Activated T-helper 1 cell treated with anti-CD3 and anti-CD28 coated beads, Interleukin-12 subunit alpha, Interleukin-12 subunit beta, Interleukin-2, Interleukin-4 antibody, amounts not matched to agents 30 ng/mL and 10 ng/mL and 1 ng/mL, durations not matched to agents 14 hours and 24 hours and 36 hours (primary cell): ENCODE data around the gene EPHB1. TPM values are rescaled to one million over a fixed set of nuclear protein-coding genes. Genes with fewer than 3 reads are reported as not detected.

ENCODE experiments used
- DNase-seq: peaks from one replicate; pipeline ENCODE4 v3.0.0; 2021; ENCODE audit warnings: low spot score
- H3K27ac Mint-ChIP-seq: one replicate; pipeline ENCODE4 v1.8.0; 2021; ENCODE audit warnings: mild to moderate bottlenecking, mixed read lengths
- H3K27me3 Mint-ChIP-seq: one replicate; pipeline ENCODE4 v1.8.0; 2022; ENCODE audit warnings: mild to moderate bottlenecking, moderate library complexity, mixed read lengths; ENCODE audit not compliant: insufficient read depth
- H3K36me3 Mint-ChIP-seq: one replicate; pipeline ENCODE4 v1.8.0; 2021; ENCODE audit warnings: low read depth, mixed read lengths
- H3K4me1 Mint-ChIP-seq: one replicate; pipeline ENCODE4 v1.8.0; 2021; ENCODE audit warnings: low read depth, mixed read lengths
- H3K4me3 Mint-ChIP-seq: one replicate; pipeline ENCODE4 v1.8.0; 2021; ENCODE audit warnings: mild to moderate bottlenecking, moderate library complexity, mixed read lengths
- H3K9me3 Mint-ChIP-seq: one replicate; pipeline ENCODE4 v1.8.0; 2021; ENCODE audit warnings: mixed read lengths
- intact Hi-C: fragments of 100-400 bp; cut with micrococcal nuclease; formaldehyde crosslinking; loops from one replicate; pipeline ENCODE4 v1.15.1; 2024
- total RNA-seq: library from RNA; stranded (reverse); gene quantifications from 2 replicates; pipeline ENCODE4 v1.2.3, GENCODE V29; 2022

EPHB1 gene
- total RNA-seq, 1 donor from 2014 or later = 5.2 TPM

DNA sequence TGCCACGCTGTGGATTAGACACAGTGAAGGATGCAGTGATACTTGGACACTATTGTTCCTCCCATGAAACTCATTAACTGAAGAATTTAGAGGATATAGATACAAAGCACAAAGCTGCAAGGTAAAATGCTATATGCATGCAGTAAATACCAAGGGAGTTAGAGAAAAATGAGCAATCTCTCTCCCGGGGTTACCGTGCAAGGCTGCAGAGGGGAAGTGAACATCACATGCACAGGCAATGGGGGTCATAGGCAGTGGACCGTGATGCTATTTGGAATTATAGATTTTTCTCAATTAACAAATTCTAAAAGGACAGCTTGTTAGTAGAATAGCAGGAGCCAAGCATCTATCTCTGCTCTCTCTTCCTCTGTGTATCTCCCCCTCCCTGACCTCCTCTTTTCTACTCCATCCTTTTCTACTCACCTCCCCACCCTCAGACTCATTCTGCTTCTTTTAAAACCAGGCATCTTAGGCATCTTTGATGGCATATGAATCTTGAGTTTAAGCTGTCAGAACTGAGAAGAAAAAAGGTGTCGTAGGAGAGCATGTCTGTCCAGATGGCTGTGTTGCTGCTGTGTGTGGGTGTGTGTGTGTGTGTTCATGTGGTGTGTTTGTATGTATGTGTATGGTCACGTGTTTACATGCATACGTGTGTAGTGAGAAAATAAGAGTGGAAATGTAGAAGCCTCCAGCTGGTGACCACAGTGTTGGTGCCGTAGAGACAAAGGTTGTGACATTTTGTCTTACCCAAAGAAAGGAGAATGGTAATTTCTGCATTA is 339.0 kb downstream of the EPHB1 start:
- no peak for DNase-seq

DNA sequence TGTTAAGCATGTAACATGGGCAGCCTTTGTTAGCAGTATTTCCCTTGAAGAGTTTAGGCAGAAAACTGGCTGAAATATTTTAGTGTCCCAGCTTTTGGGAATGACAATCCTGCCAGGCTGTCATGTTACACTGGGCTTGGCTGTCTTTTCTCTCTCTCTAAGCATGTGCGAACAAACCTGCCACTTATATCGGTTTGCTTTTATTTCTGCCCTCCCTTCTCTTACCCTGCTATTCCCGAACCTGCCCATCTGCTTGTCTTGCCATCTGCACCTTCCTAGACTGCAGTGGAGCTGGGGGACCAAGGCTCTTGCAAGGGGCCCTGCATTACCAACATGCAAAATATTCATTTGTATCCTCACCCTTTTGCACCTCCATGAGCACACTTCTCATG is 339.6 kb downstream of the EPHB1 start:
- DNase-seq = no peak
- Mint-ChIP-seq H3K27me3 (no peaks in the 10 kb centered on the region), H3K4me3 (no peak overlapping the region), H3K4me1 (peaks cover 19% of the 10 kb centered on the region), H3K9me3 (no peaks in the 10 kb centered on the region), H3K36me3 (no peaks in the 10 kb centered on the region), H3K27ac (no peak overlapping the region)
- intact Hi-C loops = loop anchor here (5.0 kb wide), 1 partner anchor 332 kb away; no protein-coding TSS in a partner anchor

More for the DNA sequence above, 339.0 kb downstream of the EPHB1 start:
- no peaks in the 10 kb centered on the region for H3K27me3 Mint-ChIP-seq
- peaks cover 19% of the 10 kb centered on the region for H3K4me1 Mint-ChIP-seq
- no peak overlapping the region for H3K27ac Mint-ChIP-seq
- no peak overlapping the region for H3K4me3 Mint-ChIP-seq
- H3K36me3 Mint-ChIP-seq = no peaks in the 10 kb centered on the region
- H3K9me3 Mint-ChIP-seq = no peaks in the 10 kb centered on the region
- intact Hi-C loops = no loop called here

DNA sequence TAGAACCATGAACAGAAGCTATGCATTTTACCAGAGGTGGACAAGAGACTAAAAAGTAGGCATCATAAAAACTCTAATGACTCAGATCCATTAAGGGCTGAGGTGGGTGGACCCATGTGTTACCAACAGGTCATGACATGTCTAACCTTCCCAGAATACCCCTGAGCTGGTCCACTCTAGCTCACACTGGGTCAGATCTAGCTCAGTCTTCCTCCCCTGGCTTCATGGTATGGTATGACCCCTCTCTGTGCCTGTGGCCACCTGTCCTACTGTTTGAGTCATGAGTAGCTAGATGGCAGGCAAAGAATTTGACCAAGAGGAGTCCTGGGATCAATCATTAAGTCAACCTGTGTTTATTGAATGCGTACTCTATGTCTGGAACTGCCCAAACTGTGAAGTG is 340.4 kb downstream of the EPHB1 start:
- Mint-ChIP-seq H3K4me3 (no peak overlapping the region), H3K9me3 (no peaks in the 10 kb centered on the region), H3K36me3 (no peaks in the 10 kb centered on the region), H3K27me3 (no peaks in the 10 kb centered on the region), H3K27ac (no peak overlapping the region), H3K4me1 (peaks cover 19% of the 10 kb centered on the region)
- no peak for DNase-seq
- intact Hi-C loops = loop anchor here (5.0 kb wide), 1 partner anchor 333 kb away; no protein-coding TSS in a partner anchor

DNA sequence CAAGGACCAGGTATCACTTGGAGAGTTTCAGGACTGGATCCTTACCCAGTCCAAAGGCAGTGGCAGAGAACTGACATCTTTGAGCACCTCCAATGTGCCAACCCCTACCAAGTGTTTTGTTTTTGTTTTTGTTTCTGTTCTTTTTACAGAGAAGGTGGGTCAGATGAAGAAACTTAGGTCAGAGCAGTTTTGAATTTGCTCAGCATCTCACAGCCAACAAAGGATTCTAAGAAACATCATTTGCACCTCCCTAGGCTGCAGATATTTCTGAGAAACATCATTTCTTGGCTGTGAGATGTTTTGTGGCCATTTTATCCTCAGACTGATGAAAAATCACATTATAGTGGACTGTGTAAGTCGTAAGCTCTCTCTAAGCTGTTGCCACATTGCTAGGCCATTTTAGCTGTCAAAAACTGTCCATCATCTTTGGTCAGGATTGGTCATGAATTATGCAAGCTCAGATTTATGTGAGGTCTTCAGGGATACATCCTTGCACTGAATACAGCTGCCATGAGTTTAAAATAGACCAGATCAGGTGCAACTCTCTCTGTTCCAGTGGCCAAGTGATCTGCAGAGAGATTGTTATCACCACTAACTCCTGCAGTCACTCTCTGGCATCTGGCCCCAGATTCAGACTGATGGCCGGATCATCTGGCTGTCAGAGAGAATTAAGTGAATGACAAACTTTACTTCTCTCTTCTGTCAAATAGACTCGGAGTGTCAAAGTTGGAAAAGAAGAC is 341.5 kb downstream of the EPHB1 start:
- Mint-ChIP-seq H3K4me1 (peaks cover 19% of the 10 kb centered on the region), H3K36me3 (no peaks in the 10 kb centered on the region), H3K27me3 (no peaks in the 10 kb centered on the region), H3K27ac (peak overlapping the region; percentile 21), H3K4me3 (no peak overlapping the region), H3K9me3 (no peaks in the 10 kb centered on the region)
- intact Hi-C loops = loop anchor here (5.0 kb wide), 1 partner anchor 334 kb away; no protein-coding TSS in a partner anchor
- DNase-seq = no peak

DNA sequence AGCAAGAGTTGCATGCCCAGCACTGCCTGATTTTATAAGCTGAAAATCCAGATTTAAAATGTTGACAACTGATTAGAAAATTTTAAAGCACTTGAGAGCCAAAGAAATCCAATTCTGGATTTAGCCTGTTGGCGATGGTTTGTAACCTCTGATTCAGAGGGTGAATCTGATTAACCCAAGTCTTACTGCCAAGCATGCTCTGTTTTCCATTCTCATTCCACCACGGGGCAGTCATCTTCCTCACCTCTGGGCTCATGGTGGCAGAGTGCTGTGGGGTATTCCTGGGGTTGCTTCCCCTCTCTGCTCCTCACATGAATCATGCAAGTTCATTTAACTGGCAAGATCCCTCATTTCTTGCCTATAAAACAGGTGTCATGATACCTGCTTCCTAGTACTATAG is 342.2 kb downstream of the EPHB1 start:
- Mint-ChIP-seq H3K4me3 (no peak overlapping the region), H3K27me3 (no peaks in the 10 kb centered on the region), H3K9me3 (no peaks in the 10 kb centered on the region), H3K36me3 (no peaks in the 10 kb centered on the region), H3K4me1 (peaks cover 24% of the 10 kb centered on the region), H3K27ac (no peak overlapping the region)
- no peak for DNase-seq
- intact Hi-C loops = loop anchor here (5.0 kb wide), 1 partner anchor 335 kb away; no protein-coding TSS in a partner anchor

DNA sequence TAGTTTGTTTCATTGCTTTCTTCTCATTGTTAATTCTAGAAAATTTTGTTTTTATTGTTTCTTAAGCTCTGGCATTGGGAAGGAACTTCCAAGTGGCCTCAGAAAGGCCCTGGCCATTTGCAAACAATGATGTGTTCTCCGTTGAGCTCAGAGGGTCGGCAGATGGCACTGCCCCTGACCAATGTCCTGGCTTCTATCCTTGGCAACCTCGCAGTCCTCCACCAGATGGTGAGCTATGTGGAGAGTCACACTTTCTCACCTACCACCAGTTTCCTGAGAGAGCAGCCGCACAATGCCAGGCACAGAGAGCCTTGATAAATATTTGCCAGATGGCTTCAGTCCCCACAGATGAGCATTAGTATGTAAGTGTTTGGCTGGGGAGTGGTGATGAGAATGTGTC is 343.7 kb downstream of the EPHB1 start:
- Mint-ChIP-seq H3K27me3 (no peaks in the 10 kb centered on the region), H3K4me3 (no peak overlapping the region), H3K36me3 (no peaks in the 10 kb centered on the region), H3K9me3 (no peaks in the 10 kb centered on the region), H3K4me1 (peaks cover 27% of the 10 kb centered on the region), H3K27ac (no peak overlapping the region)
- no peak for DNase-seq
- intact Hi-C loops = loop anchor here (5.0 kb wide), 1 partner anchor 336 kb away; no protein-coding TSS in a partner anchor

DNA sequence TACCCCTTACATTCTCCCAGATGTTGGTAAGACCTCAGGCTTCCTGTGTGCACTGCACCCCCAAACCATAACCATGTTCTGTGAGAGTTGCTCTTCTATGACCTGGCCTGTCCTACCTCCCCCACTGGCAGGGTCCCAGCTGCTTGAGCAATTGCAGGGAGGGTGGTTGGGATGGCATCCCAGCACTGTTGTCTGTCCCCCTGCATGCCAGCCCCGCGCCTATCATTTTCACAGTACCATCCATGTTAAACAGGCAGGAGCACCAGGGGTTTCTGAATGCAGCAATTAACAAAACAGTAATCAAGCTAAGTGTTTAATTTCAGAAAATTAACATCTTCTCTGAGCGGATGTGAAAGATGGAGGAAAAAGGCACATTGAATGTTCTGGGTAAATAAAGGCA is 345.5 kb downstream of the EPHB1 start:
- no peaks in the 10 kb centered on the region for H3K27me3 Mint-ChIP-seq
- intact Hi-C loops = no loop called here
- peaks cover 27% of the 10 kb centered on the region for H3K4me1 Mint-ChIP-seq
- no peaks in the 10 kb centered on the region for H3K9me3 Mint-ChIP-seq
- no peak overlapping the region for H3K27ac Mint-ChIP-seq
- no peak for DNase-seq
- no peak overlapping the region for H3K4me3 Mint-ChIP-seq
- no peaks in the 10 kb centered on the region for H3K36me3 Mint-ChIP-seq

DNA sequence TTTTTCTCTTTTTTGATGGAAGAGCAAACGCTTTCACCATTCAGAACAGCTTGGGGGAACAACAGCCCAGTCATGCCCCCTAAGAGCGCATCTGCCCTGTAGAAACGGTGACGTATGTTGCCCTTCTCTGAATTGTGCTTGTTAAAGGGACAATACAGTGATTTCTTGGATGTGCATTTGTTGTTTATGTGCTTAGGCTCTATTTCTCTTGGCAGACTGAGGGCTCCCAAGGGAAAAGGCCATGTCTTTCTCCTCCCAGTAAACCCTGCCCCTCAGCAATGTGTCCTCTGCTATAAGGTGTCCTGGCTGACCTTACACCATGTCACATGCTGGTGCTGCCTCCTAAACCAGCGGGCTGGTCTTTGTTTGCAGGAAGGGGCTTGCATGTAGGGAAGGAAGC is 346.1 kb downstream of the EPHB1 start:
- peaks cover 27% of the 10 kb centered on the region for H3K4me1 Mint-ChIP-seq
- intact Hi-C loops = no loop called here
- H3K4me3 Mint-ChIP-seq = no peak overlapping the region
- DNase-seq = no peak
- no peaks in the 10 kb centered on the region for H3K27me3 Mint-ChIP-seq
- H3K36me3 Mint-ChIP-seq = no peaks in the 10 kb centered on the region
- no peak overlapping the region for H3K27ac Mint-ChIP-seq
- H3K9me3 Mint-ChIP-seq = no peaks in the 10 kb centered on the region

DNA sequence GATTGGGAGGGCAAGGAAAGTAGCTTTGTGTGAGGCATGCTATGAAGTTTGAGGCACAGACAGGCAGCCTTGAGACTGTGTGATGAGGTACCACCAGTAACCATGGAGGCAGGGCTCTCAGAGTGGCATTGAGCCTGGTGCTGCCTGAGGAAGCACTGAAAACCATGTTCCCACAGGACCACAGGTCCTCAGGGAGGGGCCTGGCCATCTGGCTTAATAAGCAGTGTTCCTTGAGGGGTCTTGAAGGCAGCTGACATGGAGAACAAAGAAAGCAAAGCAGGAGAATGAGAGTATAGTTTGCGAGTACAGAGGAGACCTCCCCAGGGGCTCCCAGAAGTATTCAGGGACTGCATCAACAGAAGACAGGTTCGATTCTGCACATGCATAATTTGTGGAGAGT is 346.6 kb downstream of the EPHB1 start:
- DNase-seq = no peak
- Mint-ChIP-seq H3K27me3 (no peaks in the 10 kb centered on the region), H3K4me3 (no peak overlapping the region), H3K4me1 (peaks cover 24% of the 10 kb centered on the region), H3K36me3 (no peaks in the 10 kb centered on the region), H3K27ac (no peak overlapping the region), H3K9me3 (no peaks in the 10 kb centered on the region)
- intact Hi-C loops = no loop called here

DNA sequence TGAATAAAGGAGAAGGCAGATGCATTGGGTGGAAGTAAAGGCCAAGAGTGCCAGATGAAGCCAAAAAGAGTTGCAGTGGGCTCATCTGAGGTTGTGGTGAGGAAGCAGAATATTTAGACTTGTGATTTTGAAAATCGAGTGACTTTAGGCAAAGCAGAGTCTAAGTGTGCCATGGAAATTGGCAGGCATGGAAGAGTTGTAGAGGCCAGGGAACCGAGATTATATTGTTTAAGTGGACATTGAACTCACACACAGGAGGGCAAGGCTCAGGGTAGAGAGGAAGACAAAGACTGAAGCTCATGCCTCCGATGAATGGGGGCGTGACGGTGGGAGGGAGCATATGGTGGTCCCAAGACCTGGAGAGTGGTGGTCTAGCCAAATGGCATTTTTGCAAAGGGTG is 347.5 kb downstream of the EPHB1 start:
- Mint-ChIP-seq H3K27ac (no peak overlapping the region), H3K27me3 (no peaks in the 10 kb centered on the region), H3K4me3 (no peak overlapping the region), H3K4me1 (peaks cover 15% of the 10 kb centered on the region), H3K9me3 (no peaks in the 10 kb centered on the region), H3K36me3 (no peaks in the 10 kb centered on the region)
- intact Hi-C loops = no loop called here
- no peak for DNase-seq

DNA sequence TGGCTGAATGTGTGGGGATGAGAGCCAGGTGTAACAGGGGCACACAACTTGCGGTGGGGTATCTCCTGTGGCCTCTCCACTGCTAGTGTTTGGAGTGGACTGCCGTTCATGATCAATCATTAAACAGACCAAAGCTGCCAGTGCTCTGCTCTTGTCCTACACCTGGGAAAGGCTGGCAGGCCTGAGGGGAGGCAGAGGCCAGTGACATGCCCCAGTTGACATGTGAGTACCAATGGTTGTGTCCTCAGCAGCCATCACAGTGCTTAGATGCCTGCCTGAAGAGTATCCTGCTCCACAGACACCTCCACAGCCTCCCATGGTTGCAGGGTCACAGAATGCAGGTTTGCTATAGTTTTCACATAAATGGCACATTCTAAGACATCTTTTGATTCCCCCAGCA is 348.4 kb downstream of the EPHB1 start:
- H3K4me1 Mint-ChIP-seq = peaks cover 8% of the 10 kb centered on the region
- no peaks in the 10 kb centered on the region for H3K9me3 Mint-ChIP-seq
- intact Hi-C loops = no loop called here
- no peaks in the 10 kb centered on the region for H3K36me3 Mint-ChIP-seq
- peaks cover 2% of the 10 kb centered on the region for H3K27me3 Mint-ChIP-seq
- no peak overlapping the region for H3K27ac Mint-ChIP-seq
- H3K4me3 Mint-ChIP-seq = no peak overlapping the region
- no peak for DNase-seq

DNA sequence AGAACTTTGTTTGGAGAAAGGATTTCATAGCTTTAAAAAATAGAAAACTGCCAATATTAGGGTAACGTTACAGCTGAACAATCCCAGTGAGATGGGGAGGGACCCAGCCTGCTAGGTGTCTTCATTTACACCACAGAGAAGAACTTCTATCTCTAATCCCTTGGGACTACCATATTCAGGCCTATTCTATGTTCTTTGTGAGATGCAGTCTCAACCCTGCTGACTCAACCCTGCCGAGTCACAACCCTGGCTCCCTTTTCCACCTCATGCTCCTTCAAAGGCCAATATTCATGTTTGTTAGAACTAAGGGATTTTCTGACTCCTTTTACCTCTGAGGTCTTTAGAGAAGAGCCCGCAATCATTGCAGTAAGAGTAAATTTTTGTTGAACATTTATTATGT is 350.5 kb downstream of the EPHB1 start:
- intact Hi-C loops = no loop called here
- Mint-ChIP-seq H3K4me3 (no peak overlapping the region), H3K9me3 (no peaks in the 10 kb centered on the region), H3K36me3 (no peaks in the 10 kb centered on the region), H3K27ac (no peak overlapping the region), H3K27me3 (peaks cover 2% of the 10 kb centered on the region), H3K4me1 (peaks cover 8% of the 10 kb centered on the region)
- no peak for DNase-seq

DNA sequence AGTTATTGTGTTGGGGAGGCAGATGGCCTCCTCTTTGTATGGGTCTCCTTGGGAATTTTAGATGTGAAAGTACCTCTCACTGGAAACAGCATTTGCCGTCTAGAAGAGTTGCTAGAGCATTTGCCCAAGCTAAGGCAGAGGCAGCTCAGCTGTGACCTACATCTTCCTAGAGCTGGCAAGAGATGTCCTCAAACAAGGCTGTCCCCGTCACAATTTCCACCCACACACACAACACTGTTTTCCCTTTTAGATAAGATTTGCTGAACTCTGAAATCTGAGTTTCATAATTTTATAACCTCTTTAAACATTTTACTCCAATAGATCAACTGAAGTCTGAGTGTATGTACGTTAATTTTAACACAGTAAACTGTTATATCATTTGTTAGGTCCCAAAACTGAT is 352.6 kb downstream of the EPHB1 start:
- no peak for DNase-seq
- H3K27me3 Mint-ChIP-seq = peaks cover 2% of the 10 kb centered on the region
- intact Hi-C loops = no loop called here
- H3K27ac Mint-ChIP-seq = no peak overlapping the region
- peaks cover under 1% of the 10 kb centered on the region for H3K4me1 Mint-ChIP-seq
- no peak overlapping the region for H3K4me3 Mint-ChIP-seq
- H3K36me3 Mint-ChIP-seq = no peaks in the 10 kb centered on the region
- no peaks in the 10 kb centered on the region for H3K9me3 Mint-ChIP-seq
